Left kidney (tissue), 8 donors: ENCODE measurements around the gene SLCO1B1. TPM values are rescaled to one million over a fixed set of nuclear protein-coding genes. Genes with fewer than 3 reads are reported as not detected.
"Not testable (repeated sequence)": the region's sequence is repeated elsewhere in the genome, so short reads cannot be mapped to it uniquely, and the experiment has no call there.

Experiments used
- DNase-seq: peaks from one replicate; pipeline ENCODE4 v3.0.0-alpha.2; 2013
- long read RNA-seq, 8 donors: transcript quantifications; one replicate each; lab custom pipeline, GENCODE V29; 2026
- polyA plus RNA-seq: library from polyadenylated mRNA; unstranded; fragments of 120-200 nt; gene quantifications from one replicate; pipeline ENCODE4 v1.2.1, GENCODE V29; 2013; ENCODE audit not compliant: insufficient read length

Gene SLCO1B1, protein sequence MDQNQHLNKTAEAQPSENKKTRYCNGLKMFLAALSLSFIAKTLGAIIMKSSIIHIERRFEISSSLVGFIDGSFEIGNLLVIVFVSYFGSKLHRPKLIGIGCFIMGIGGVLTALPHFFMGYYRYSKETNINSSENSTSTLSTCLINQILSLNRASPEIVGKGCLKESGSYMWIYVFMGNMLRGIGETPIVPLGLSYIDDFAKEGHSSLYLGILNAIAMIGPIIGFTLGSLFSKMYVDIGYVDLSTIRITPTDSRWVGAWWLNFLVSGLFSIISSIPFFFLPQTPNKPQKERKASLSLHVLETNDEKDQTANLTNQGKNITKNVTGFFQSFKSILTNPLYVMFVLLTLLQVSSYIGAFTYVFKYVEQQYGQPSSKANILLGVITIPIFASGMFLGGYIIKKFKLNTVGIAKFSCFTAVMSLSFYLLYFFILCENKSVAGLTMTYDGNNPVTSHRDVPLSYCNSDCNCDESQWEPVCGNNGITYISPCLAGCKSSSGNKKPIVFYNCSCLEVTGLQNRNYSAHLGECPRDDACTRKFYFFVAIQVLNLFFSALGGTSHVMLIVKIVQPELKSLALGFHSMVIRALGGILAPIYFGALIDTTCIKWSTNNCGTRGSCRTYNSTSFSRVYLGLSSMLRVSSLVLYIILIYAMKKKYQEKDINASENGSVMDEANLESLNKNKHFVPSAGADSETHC
- not detected for polyA plus RNA-seq
- long read RNA-seq, donor 1: 0 reads
- long read RNA-seq, donor 2: 0 reads
- long read RNA-seq, donor 3: 0 reads
- long read RNA-seq, donor 4: 0 reads
- long read RNA-seq, donor 5: 0 reads
- long read RNA-seq, donor 6: 0 reads
- long read RNA-seq, donor 7: 0 reads
- long read RNA-seq, donor 8: 0 reads

DNA sequence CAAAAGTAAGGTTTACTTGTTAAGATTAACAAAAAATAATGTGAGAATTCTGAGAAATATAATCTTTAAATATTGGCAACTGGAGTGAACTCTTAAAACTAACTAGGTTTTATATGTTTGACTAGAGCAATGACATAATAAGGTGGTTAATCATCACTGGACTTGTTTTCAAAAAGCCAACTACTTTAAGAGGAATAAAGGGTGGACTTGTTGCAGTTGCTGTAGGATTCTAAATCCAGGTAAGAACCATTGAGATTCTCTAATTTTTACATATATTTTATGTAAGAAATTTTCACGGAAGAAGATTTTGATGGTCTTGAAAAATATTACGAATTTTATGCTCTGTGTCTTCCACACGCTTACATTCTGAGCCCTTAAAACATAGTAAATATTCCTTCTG lies at the start of gene SLCO1B1:
SLCO1B1 (plus strand) TSS at position 197 of the 400 bp plus-strand sequence. CDS start 10,381 bp downstream, outside the sequence.
- DNase-seq: no peak

DNA sequence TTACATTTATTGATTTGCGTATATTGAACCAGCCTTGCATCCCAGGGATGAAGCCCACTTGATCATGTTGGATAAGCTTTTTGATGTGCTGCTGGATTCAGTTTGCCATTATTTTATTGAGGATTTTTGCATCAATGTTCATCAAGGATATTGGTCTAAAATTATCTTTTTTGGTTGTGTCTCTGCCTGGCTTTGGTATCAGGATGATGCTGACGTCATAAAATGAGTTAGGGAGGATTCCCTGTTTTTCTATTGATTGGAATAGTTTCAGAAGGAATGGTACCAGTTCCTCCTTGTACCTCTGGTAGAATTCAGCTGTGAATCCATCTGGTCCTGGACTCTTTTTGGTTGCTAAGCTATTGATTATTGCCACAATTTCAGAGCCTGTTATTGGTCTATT lies 46.2 kb upstream of the SLCO1B1 start:
- DNase-seq: not testable (repeated sequence)

DNA sequence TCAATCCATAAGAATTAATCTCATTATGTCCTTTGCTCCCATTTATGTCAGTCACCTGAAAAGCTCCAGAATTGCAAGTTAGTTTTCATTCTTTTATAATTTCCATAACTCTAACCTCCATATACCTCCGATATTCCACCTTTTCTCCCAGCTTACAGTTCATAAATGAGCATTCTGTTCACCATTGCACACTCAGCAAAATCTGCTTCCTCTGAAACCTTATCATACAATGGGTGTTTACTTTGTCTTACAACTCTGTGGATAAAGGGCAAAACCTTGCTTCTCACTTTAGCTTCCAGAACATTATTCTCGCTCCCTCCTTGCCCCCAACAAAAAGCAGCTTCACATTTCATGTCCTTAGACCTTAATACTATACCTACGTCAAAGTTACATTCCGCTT lies 19.3 kb upstream of the SLCO1B1 start:
- no peak for DNase-seq

DNA sequence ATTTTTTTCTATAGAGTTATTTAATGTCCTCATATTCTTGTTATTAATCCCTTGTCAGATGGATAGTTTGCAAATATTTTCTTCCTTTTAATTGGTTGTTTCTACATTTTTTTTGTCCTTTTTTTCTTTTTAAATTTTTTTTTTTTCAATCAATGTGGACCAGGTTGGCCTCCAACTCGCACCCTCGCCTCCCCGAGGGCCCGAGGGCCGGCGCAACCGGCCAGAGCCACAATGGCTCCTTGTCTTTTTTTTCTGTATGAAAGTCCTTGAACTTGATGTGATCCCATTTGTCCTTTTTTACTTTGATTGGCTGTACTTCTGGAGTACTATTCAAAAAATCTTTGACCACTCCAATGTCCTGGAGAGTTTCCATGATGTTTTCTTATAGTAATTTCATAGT lies 17.7 kb upstream of the SLCO1B1 start:
- DNase-seq: no peak

DNA sequence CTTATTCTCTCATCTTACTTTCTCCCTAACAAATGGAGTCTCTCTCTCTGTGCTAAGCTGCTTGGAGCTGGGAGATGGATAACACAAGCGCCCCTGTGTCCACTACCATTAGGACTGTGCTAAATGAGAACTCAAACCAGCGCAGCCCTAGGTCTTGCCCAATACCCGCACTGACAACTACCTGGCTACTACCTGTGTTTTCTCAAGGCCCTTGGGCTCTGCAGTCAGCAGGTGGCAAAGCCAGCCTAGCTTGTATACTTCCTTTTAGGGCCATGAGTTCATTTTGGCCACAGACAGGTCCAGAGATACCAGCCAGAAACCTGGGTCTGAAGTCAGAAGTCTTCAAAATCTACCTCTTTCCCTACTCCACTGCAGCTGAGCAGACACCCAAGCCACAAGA lies 13.0 kb upstream of the SLCO1B1 start:
- DNase-seq: no peak

DNA sequence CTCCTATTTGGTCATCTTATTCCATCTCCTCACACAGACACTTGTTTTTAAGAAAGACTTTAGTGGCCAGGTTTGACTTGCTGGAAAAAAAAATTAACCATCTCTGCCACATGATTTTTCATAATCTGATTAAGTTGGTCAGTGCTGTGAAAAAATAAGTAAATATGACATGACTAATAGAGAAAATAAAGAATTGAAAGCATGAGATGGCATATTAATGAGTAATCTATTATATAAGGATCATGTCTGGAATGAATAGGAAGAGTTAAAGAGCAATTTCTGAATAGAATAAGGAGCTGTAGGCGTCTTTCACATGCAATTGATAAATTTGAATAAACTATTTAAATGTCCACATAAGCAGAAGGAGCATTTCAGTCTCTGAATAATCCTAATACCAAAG lies 12.2 kb upstream of the SLCO1B1 start:
- DNase-seq: no peak

DNA sequence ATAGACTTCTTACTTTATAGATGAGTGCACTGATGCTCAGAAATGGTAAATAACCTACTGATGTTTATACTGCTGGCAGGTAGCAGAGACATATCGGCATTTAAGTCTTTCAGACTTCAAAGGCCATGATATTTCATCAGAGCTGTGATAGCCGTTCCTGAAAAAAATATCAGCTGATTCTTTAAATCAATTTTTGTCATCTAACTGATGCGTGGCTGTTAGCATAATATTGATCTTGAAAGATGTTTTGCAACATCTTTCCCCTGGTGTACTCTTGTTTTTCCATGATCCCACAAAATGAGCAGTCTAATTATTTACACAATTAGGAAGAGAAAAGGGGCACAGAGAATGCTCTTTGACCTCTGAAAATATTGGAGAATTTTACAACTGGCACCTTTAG lies 1.6 kb upstream of the SLCO1B1 start:
- DNase-seq: no peak

DNA sequence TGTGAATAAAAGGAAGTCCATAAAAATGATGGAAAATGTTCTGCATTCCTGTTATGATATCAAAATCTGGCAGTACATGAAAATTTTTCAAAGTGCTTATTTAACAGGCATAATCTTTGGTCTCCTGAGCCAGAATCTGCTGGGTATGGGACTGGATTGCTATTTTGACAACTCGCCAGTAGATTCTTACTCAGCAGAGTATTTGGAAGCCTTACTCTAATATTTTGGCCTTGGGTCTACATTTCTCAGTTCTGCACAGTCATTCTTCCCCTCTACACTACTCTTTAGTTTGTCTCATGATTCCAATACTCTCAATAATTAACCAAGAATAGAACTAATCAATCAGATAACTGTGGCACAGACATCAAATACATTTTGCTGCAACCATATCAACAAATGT lies 1.1 kb upstream of the SLCO1B1 start:
- DNase-seq: no peak

DNA sequence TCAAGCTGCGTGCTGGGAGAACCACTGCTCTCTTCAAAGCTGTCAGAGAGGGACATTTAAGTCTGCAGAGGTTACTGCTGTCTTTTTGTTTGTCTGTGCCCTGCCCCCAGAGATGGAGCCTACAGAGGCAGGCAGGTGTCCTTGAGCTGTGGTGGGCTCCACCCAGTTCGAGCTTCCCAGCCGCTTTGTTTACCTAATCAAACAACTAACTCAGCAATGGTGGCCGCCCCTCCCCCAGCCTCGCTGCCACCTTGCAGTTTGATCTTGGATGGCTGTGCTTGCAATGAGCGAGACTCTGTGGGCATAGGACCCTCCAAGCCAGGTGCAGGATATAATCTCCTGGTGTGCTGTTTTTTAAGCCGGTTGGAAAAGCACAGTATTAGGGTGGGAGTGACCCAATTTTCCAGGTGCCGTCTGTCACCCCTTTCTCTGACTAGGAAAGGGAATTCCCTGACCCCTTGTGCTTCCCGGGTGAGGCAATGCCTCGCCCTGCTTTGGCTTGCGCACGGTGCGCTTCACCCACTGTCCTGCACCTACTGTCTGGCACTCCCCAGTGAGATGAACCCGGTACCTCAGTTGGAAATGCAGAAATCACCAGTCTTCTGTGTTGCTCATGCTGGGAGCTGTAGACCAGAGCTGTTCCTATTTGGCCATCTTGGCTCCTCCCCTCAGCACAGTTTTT lies 6.5 kb downstream of the SLCO1B1 start:
- not testable (repeated sequence) for DNase-seq

DNA sequence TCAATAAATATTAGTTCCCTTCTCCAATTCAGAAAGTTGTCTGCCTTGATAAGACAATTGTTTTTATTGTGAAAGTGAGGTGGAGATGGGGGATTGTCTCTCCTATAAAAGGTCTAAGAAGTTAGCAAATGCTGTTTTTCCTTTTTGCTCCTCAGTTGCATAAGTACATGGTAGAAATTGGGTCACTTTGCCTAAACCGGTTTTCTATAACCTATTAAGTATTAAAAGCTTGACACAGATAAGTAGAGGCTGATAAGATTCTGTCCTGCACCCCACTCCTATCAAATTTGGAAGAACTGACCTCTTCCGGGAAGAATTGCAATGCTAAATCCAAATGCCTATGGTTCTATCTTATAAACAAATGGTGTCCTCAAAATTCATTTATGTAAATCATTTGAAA lies 7.0 kb downstream of the SLCO1B1 start:
- no peak for DNase-seq

DNA sequence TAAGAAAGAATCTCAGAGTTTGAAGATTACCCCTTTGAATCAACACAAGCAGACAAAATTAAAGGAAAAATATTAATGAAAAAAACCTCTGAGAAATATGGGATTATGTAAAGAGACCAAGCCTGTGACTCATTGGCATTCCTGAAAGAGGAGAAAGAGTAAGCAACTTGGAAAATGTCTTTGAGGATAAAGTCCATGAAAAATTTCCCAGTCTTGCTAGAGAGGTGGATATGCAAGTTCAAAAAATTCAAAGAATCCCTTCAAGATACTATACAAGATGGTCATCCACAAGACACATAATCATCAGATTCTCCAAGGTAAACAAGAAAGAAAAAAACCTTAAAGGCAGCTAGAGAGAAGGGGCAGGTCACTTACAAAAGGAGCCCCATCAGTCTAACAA lies 13.3 kb downstream of the SLCO1B1 start:
- no peak for DNase-seq

DNA sequence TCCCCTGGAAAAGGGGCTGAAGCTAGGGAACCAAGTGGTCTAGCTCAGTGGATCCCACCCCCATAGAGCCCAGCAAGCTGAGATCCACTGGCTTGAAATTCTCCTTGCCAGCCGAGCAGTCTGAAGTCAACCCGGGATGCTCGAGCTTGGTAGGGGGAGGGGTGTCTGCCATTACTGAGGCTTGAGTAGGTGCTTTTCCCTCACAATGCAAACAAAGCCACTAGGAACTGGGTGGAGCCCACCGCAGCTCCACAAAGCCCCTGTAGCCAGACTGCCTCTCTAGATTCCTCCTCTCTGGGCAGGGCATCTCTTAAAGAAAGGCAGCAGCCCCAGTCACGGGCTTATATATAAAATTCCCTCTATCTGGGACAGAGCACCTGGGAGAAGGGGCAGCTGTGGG lies 18.9 kb downstream of the SLCO1B1 start:
- DNase-seq: not testable (repeated sequence)

DNA sequence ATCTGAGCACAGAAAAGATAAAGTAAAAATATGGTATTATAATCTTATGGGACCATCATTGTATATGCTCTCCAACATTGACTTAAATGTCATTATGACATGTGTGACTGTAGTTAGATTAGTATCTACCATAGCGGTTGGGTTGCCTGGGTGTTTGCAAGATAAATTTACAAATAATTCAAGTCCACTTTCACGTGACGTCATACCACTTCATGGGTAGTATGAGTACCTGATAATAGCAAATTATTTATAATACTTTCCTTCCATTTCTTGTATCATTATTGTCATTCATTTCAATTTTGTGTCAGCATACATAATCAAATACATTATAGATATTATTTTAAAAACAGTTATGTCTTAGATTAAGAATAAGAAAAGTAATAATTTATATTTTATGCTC lies 20.2 kb downstream of the SLCO1B1 start:
- DNase-seq: no peak

DNA sequence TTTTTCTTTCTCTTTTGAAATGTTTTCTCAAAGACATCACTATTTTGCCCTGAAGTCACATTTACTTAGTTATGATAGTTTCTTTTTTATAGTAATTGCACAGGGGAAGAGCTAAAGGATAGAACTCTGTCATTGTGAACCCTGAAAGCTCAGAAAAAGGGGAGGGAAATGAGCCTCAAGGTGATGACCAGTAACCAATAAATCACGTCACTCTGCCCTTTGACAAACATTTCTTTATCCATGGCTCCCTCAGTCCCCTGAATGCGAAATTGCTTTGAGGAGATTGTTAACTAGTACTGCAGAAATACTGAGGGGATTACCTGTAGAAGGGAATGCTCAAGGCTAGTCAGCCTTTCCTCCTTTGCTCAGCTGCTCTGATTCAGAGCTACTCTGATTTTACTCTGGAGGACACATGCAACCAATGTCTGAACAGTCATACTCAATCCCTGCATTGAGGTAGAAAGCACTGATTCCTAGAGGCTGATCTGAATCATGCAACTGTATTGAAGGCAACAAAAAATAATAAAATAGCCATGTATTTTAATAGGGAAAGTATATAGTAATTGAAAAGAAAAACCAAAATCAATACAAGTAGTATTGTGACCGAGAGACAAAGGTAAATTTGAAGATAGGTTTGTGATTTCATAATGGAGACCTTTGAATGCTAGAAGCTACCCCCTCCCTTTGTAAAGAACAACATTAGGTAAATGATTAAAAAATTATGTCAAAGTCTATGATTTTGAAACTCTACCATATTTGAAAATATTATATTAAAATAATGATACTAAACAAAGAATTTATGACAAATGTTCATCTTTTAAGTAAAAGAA lies 24.7 kb downstream of the SLCO1B1 start:
- no peak for DNase-seq

DNA sequence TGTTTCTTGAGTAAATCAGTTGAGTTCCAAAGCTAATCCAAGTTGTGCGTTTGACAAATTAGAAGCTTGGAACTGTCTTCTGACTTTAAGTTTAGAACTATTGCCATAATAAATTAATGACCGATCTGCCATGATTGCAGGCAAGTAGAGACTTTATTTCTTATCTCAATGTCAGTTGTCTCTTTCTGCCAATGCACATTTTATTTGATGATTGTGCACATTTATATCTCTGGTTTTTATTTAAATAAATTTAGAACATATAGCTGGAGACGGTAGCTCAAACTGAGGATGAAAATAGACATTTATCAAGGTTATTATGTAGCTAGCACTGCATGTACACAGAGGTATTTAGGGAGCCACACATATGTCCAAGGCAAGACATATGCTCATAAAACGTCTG lies 34.1 kb downstream of the SLCO1B1 start:
- DNase-seq: no peak

DNA sequence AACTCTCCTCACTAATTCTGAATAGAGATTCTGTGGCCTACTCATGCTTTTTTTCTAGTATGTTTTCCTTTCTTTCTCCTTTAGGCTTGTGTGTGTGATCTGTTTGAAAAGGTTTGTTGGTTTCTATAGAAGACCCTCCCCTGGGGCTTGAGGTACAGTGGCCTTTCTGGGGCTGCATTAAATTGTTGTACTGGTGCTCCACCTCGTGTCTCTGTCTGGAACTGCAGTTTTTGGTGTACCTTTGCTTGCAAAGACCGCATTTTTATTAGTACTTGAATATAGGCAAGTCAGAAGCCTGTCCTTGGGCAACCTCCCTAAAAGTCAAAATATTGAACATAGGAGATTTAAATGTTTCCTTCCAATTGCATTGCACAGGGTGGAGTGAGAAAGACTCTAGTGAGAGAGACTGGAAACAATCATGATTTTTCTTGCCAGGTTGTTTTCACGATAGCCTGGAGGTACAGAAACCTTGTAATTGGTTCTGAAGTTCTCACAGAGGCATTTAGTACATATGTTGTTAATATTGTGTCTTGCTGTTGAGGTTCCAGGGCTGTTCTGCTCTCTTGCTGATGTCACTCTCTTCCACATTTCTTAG lies 39.0 kb downstream of the SLCO1B1 start:
- peak; percentile 17 for DNase-seq

DNA sequence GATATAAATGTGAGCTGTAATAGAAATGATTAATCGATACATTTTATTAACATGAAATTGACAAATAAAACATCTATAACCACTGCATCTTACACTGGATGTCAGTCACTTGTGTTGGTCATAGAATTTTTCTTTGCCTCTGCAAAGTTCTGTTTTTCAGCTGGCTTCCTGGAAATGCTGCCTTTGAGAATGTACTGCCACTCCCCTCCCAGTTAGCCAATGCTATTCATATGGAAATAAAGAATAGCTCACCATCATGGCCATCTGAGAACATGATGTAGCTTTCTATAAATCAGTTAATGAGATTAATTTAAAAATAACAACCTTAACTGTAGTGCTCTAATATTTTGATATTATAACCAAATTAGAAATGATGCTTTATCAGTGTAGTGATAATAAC lies 41.1 kb downstream of the SLCO1B1 start:
- DNase-seq: no peak

DNA sequence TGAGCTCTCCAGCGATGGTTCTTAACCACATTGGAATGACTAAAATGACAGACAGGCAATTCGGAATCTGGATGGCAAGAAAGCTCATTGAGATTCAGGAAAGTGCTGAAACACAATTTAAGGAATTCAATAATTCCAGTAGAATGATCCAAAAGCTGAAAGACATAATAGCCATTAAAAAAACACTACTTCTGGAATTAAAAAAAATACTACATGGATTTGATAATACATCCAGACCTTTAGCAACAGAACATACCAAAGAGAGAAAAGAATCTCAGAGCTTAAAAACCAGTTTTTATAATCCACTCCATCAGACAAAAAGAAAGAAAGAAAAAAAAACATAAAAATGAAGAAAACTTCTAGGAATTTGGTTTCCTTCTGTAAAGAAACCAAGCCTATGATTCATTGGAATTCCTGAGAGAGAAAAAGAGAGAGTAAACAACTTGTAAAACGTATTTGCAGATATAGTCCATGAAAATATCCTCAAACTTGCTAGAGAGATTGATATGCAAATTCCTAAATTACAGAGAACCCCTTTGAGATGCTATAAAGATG lies 52.8 kb downstream of the SLCO1B1 start:
- no peak for DNase-seq

DNA sequence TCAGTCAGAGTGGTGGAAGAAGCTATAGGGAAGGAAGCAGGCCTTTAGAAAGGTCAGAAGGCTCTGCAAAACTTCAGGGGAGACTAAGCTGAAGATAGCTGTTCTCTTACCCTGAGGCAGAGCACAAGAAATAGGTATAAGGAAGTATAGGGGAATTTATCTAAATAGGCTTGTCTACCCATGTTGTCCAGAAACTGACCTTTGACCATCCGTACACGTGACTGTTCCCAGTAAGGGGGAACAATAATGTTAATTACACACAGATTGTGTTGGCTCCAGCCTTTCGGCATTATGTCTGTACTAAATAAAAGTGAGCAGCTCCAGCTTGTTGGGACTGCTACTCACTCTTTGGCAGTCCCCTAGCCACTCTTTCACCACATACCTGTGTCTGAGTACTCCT lies 59.0 kb downstream of the SLCO1B1 start:
- DNase-seq: no peak

DNA sequence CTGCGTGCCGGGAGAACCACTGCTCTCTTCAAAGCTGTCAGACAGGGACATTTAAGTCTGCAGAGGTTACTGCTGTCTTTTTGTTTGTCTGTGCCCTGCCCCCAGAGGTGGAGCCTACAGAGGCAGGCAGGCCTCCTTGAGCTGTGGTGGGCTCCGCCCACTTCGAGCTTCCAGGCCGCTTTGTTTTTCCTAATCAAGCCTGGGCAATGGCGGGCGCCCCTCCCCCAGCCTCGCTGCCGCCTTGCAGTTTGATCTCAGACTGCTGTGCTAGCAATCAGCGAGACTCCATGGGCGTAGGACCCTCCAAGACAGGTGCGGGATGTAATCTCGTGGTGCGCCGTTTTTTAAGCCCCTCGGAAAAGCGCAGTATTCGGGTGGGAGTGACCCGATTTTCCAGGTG lies 83.4 kb downstream of the SLCO1B1 start:
- DNase-seq: not testable (repeated sequence)

DNA sequence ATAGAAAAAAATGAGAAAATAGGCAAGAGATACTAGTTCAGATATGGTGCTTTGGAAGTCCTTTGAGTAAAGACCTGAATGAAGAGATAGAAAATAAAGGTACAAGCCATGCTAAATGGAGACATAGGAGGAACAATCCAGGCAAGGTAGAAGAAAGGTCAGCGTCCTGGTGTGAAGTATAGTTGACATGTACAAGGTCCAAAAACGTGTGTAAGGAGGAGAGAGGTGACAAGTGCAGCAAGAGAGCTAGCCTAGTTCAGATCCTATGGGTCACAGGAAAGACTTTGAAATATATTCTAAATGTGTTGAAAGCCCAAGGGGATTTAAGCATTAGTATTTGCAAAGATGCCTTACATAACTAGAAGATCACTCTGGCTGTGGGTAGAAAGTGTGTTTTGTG lies 88.2 kb downstream of the SLCO1B1 start:
- no peak for DNase-seq
